ENCODE measurements around the gene KIAA0232. TPM values are rescaled to one million over a fixed set of nuclear protein-coding genes. Genes with fewer than 3 reads are reported as not detected.

Gene KIAA0232
- total RNA-seq, 2 donors from 2014 or later, result 40.7 to 49.4 TPM

GRCh38 chr4:6916587-6917460, 134.3 kb downstream of the KIAA0232 start:
- DNase-seq (peak; percentile 71 to 92), ATAC-seq (peak; percentile 66)
- intact Hi-C loops (cut with DNase I, micrococcal nuclease), result no loop called here

GRCh38 chr4:6917461-6918271, 135.1 kb downstream of the KIAA0232 start:
- intact Hi-C loops (cut with DNase I, micrococcal nuclease), result no loop called here
- DNase-seq (peak; percentile 94 to 96), ATAC-seq (peak; percentile 85)

- intact Hi-C loops (cut with DNase I, micrococcal nuclease), result no loop called here
- DNase-seq (no peak), ATAC-seq (peak; percentile 17)
These were observed 135.8 kb downstream of the KIAA0232 start for GRCh38 chr4:6918338-6918737.

GRCh38 chr4:6920171-6920570, 137.6 kb downstream of the KIAA0232 start:
- intact Hi-C loops (cut with DNase I, micrococcal nuclease), result no loop called here
- no peak for ATAC-seq
- DNase-seq, result no peak

GRCh38 chr4:6923507-6923906, 141.0 kb downstream of the KIAA0232 start:
- intact Hi-C loops (cut with DNase I, micrococcal nuclease), result no loop called here
- DNase-seq, result no peak
- no peak for ATAC-seq

- intact Hi-C loops (cut with DNase I, micrococcal nuclease), result no loop called here
- ATAC-seq, result no peak
- DNase-seq, result no peak
These were observed 141.8 kb downstream of the KIAA0232 start for GRCh38 chr4:6924361-6924779.

GRCh38 chr4:6925357-6925836, 142.9 kb downstream of the KIAA0232 start:
- DNase-seq, result no peak
- ATAC-seq, result no peak
- intact Hi-C loops (cut with DNase I, micrococcal nuclease), result no loop called here

- no peak for ATAC-seq
- intact Hi-C loops (cut with DNase I, micrococcal nuclease), result no loop called here
- no peak for DNase-seq
These were observed 143.6 kb downstream of the KIAA0232 start for GRCh38 chr4:6926081-6926480.

GRCh38 chr4:6926681-6927478, 144.4 kb downstream of the KIAA0232 start:
- DNase-seq (peak; percentile 87 to 89), ATAC-seq (peak; percentile 90)
- intact Hi-C loops (cut with DNase I, micrococcal nuclease), result no loop called here

- ATAC-seq (no peak), DNase-seq (no peak)
- intact Hi-C loops (cut with DNase I, micrococcal nuclease), result no loop called here
These were observed 145.6 kb downstream of the KIAA0232 start for GRCh38 chr4:6928081-6928480.

GRCh38 chr4:6929339-6929811, 146.8 kb downstream of the KIAA0232 start:
- ATAC-seq (peak; percentile 14), DNase-seq (no peak)
- intact Hi-C loops (cut with DNase I, micrococcal nuclease), result no loop called here

GRCh38 chr4:6929812-6930464, 147.4 kb downstream of the KIAA0232 start:
- DNase-seq, result peak in 1 of 2 donors; percentile 47
- intact Hi-C loops (cut with DNase I, micrococcal nuclease), result no loop called here
- peak; percentile 54 for ATAC-seq

- ATAC-seq (no peak), DNase-seq (no peak)
- intact Hi-C loops (cut with DNase I, micrococcal nuclease), result no loop called here
These were observed 149.9 kb downstream of the KIAA0232 start for GRCh38 chr4:6932475-6932874.

- no peak for ATAC-seq
- DNase-seq, result no peak
- intact Hi-C loops (cut with DNase I, micrococcal nuclease), result no loop called here
These were observed 150.4 kb downstream of the KIAA0232 start for GRCh38 chr4:6932918-6933317.

Other genes starting within 250 kb of the KIAA0232 start
- gene MAN2B2, start 207.5 kb upstream of the KIAA0232 start, total RNA-seq, result 10 to 100 TPM; 33.5 to 40.3 TPM
- gene MRFAP1, start 142.0 kb upstream of the KIAA0232 start, total RNA-seq, result 100 to 1,000 TPM; 168 to 169 TPM
- gene S100P, start 88.8 kb upstream of the KIAA0232 start, total RNA-seq, result 100 to 1,000 TPM; 136 to 390 TPM
- gene MRFAP1L1, start 72.9 kb upstream of the KIAA0232 start, total RNA-seq, result 10 to 100 TPM; 27.1 to 33.7 TPM
- 10 to 100 TPM; 13.3 to 15.0 TPM for gene BLOC1S4, start 66.6 kb upstream of the KIAA0232 start, total RNA-seq
- 10 to 100 TPM; 53.1 to 56.6 TPM for gene TBC1D14, start 127.1 kb downstream of the KIAA0232 start, total RNA-seq

Data from left colon (tissue), 2 donors.